Measurements from ENCODE around the gene ZNF554. TPM values are rescaled to one million over a fixed set of nuclear protein-coding genes. Genes with fewer than 3 reads are reported as not detected.

ZNF554 gene
- total RNA-seq, 1 donor from 2014 or later, result 11.0 TPM

GRCh38 chr19:2774083-2774679, 45.5 kb upstream of the ZNF554 start:
- no peak overlapping the region for H2AFZ ChIP-seq (replicated peaks)
- H3K4me3 ChIP-seq, result no peak overlapping the region
- Mint-ChIP-seq H3K27me3 (ENCODE audit: insufficient read depth, low read depth) (peaks cover 2% of the 10 kb centered on the region), H3K36me3 (peaks cover 12% of the 10 kb centered on the region), H3K4me3 (no peak overlapping the region), H3K9me3 (no peaks in the 10 kb centered on the region), H3K4me1 (peaks cover 7% of the 10 kb centered on the region), H3K27ac (no peak overlapping the region)
- peaks cover 79% of the 10 kb centered on the region for H4K20me1 ChIP-seq (ENCODE audit: low read depth)
- H3K27ac ChIP-seq, result no peak overlapping the region
- H3F3A ChIP-seq (ENCODE audit: low read depth), result no peaks in the 10 kb centered on the region
- H3K9me3 ChIP-seq (ENCODE audit: low read depth), result no peaks in the 10 kb centered on the region
- no peaks in the 10 kb centered on the region for H3K4me1 ChIP-seq
- H3K79me2 ChIP-seq (ENCODE audit: low read depth), result peaks cover 85% of the 10 kb centered on the region
- no peak overlapping the region for H3K9ac ChIP-seq
- H3K27me3 ChIP-seq, result no peaks in the 10 kb centered on the region
- TF ChIP-seq CTCF (IDR thresholded peaks at IDR 0.05) (no peak), EZH2 (IDR thresholded peaks at IDR 0.05) (no peak), EZH2phosphoT487 (IDR thresholded peaks at IDR 0.05) (no peak)
- no peak overlapping the region for H3K4me2 ChIP-seq
- H3K36me3 ChIP-seq, result no peaks in the 10 kb centered on the region
- no peak for DNase-seq (ENCODE audit: low spot score)

DNA sequence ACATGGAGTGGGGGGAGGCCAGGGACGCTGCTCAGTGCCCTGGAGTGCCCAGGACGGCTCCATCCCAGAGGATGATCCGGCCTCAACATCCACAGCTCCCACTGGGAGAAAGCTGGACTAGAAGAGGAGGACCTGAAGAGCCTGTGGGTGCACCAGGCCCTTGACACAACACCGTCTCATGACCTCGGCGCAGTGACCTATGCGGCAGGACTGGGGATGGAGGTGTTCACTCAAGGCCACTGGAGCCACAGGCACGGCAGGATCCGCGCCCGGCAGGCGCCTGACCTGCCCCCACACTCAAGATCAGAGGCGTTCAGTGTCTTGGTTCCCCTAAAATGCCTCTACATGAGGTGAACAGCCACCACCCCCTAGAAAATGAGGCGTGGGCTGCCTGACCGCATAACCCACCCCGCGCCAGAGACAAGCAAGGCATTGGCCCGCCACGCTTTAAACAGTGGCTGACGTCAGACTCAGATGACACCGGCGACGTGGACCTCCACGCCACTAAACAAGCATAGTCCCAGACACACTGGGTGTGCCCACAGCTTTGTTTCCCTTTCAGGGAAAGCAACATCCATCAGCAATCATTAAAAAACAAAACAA, 44.6 kb upstream of the ZNF554 start:
- no peak overlapping the region for H3K4me3 Mint-ChIP-seq
- H3K27me3 Mint-ChIP-seq (ENCODE audit: insufficient read depth, low read depth), result peaks cover 2% of the 10 kb centered on the region
- H3K9ac ChIP-seq, result no peak overlapping the region
- H3K9me3 Mint-ChIP-seq, result no peaks in the 10 kb centered on the region
- H3K36me3 Mint-ChIP-seq, result peaks cover 12% of the 10 kb centered on the region
- H3K79me2 ChIP-seq (ENCODE audit: low read depth), result peaks cover 88% of the 10 kb centered on the region
- H3K27ac Mint-ChIP-seq, result no peak overlapping the region
- H3K27ac ChIP-seq, result no peak overlapping the region
- no peaks in the 10 kb centered on the region for H3K36me3 ChIP-seq
- peaks cover 83% of the 10 kb centered on the region for H4K20me1 ChIP-seq (ENCODE audit: low read depth)
- H3F3A ChIP-seq (ENCODE audit: low read depth), result no peaks in the 10 kb centered on the region
- no peaks in the 10 kb centered on the region for H3K27me3 ChIP-seq
- H3K4me1 ChIP-seq, result no peaks in the 10 kb centered on the region
- no peak overlapping the region for H3K4me2 ChIP-seq
- H2AFZ ChIP-seq (replicated peaks), result no peak overlapping the region
- no peak for DNase-seq (ENCODE audit: low spot score)
- H3K9me3 ChIP-seq (ENCODE audit: low read depth), result no peaks in the 10 kb centered on the region
- TF ChIP-seq EZH2phosphoT487 (IDR thresholded peaks at IDR 0.05) (no peak), CTCF (IDR thresholded peaks at IDR 0.05) (no peak), EZH2 (IDR thresholded peaks at IDR 0.05) (no peak)
- H3K4me1 Mint-ChIP-seq, result peaks cover 7% of the 10 kb centered on the region
- H3K4me3 ChIP-seq, result no peak overlapping the region

- Mint-ChIP-seq H3K4me3 (no peak overlapping the region), H3K36me3 (peaks cover 12% of the 10 kb centered on the region), H3K4me1 (peaks cover 11% of the 10 kb centered on the region), H3K27ac (no peak overlapping the region), H3K27me3 (ENCODE audit: insufficient read depth, low read depth) (peaks cover 2% of the 10 kb centered on the region), H3K9me3 (no peaks in the 10 kb centered on the region)
- Histone ChIP-seq H3F3A (ENCODE audit: low read depth) (no peaks in the 10 kb centered on the region), H3K9me3 (ENCODE audit: low read depth) (no peaks in the 10 kb centered on the region), H3K79me2 (ENCODE audit: low read depth) (peaks cover 88% of the 10 kb centered on the region), H2AFZ (replicated peaks) (no peak overlapping the region), H3K4me2 (no peak overlapping the region), H3K27me3 (no peaks in the 10 kb centered on the region), H3K36me3 (no peaks in the 10 kb centered on the region), H3K4me3 (no peak overlapping the region), H3K4me1 (no peaks in the 10 kb centered on the region), H3K27ac (no peak overlapping the region), H3K9ac (peak overlapping the region; percentile 25), H4K20me1 (ENCODE audit: low read depth) (peaks cover 83% of the 10 kb centered on the region)
- TF ChIP-seq EZH2phosphoT487 (IDR thresholded peaks at IDR 0.05), result no peak
- no peak for TF ChIP-seq CTCF (IDR thresholded peaks at IDR 0.05)
- no peak for TF ChIP-seq EZH2 (IDR thresholded peaks at IDR 0.05)
- no peak for DNase-seq (ENCODE audit: low spot score)
Measured at GRCh38 chr19:2775556-2776430, 43.9 kb upstream of the ZNF554 start.

All from neural progenitor cell (in vitro differentiated cells).